HG02973 (cell line): ENCODE data around the gene MRTFB.
A peak's percentile ranks its signal among the peaks of the same experiment; 100 is the strongest.
"Not testable (repeated sequence)": the region's sequence is repeated elsewhere in the genome, so short reads cannot be mapped to it uniquely, and the experiment has no call there.

ENCODE experiments used
- ATAC-seq: cut with Tn5 transposase; IDR thresholded peaks from one replicate; pipeline ENCODE4 v1.9.1; 2021; ENCODE audit warnings: moderate library complexity; ENCODE audit not compliant: unreplicated experiment

Gene MRTFB

GRCh38 chr16:14182999-14183398, 111.9 kb downstream of the MRTFB start:
- no peak for ATAC-seq

- not testable (repeated sequence) for ATAC-seq
Measured at GRCh38 chr16:14183962-14184361, 112.8 kb downstream of the MRTFB start.

- ATAC-seq, result no peak
Measured at GRCh38 chr16:14186007-14186794, 115.1 kb downstream of the MRTFB start.

- ATAC-seq, result no peak
Measured at GRCh38 chr16:14186795-14187221, 115.7 kb downstream of the MRTFB start.

- no peak for ATAC-seq
Measured at GRCh38 chr16:14187517-14188338, 116.6 kb downstream of the MRTFB start.

- ATAC-seq, result peak; percentile 79
Measured at GRCh38 chr16:14193316-14193871, 122.3 kb downstream of the MRTFB start.

GRCh38 chr16:14194721-14195120, 123.6 kb downstream of the MRTFB start:
- ATAC-seq, result no peak

- no peak for ATAC-seq
Measured at GRCh38 chr16:14196011-14196410, 124.9 kb downstream of the MRTFB start.

GRCh38 chr16:14196539-14196938, 125.4 kb downstream of the MRTFB start:
- no peak for ATAC-seq

- ATAC-seq, result no peak
Measured at GRCh38 chr16:14198012-14198411, 126.9 kb downstream of the MRTFB start.

GRCh38 chr16:14198572-14198971, 127.5 kb downstream of the MRTFB start:
- no peak for ATAC-seq

- ATAC-seq, result no peak
Measured at GRCh38 chr16:14199199-14199598, 128.1 kb downstream of the MRTFB start.

- ATAC-seq, result no peak
Measured at GRCh38 chr16:14199624-14200023, 128.5 kb downstream of the MRTFB start.

- ATAC-seq, result no peak
Measured at GRCh38 chr16:14202095-14202494, 131.0 kb downstream of the MRTFB start.

GRCh38 chr16:14202697-14203096, 131.6 kb downstream of the MRTFB start:
- no peak for ATAC-seq

GRCh38 chr16:14203166-14203565, 132.0 kb downstream of the MRTFB start:
- ATAC-seq, result no peak

- ATAC-seq, result no peak
Measured at GRCh38 chr16:14205666-14206065, 134.5 kb downstream of the MRTFB start.

GRCh38 chr16:14211856-14212543, 140.9 kb downstream of the MRTFB start:
- ATAC-seq, result no peak

- ATAC-seq, result no peak
Measured at GRCh38 chr16:14215941-14216340, 144.8 kb downstream of the MRTFB start.

- no peak for ATAC-seq
Measured at GRCh38 chr16:14219983-14220382, 148.9 kb downstream of the MRTFB start.

- ATAC-seq, result no peak
Measured at GRCh38 chr16:14223632-14224031, 152.5 kb downstream of the MRTFB start.
